GM12872 (cell line): Measurements from ENCODE around the gene MAP1LC3A.
A peak's percentile ranks its signal among the peaks of the same experiment; 100 is the strongest.

ENCODE experiments used
- TF ChIP-seq, protein P1 (sequence below): IDR thresholded peaks from 3 replicates; pipeline ENCODE4 v1.5.1; 2011; ENCODE audit warnings: low read depth, mild to moderate bottlenecking, low read length, moderate library complexity; ENCODE audit not compliant: insufficient read depth

MAP1LC3A gene

DNA sequence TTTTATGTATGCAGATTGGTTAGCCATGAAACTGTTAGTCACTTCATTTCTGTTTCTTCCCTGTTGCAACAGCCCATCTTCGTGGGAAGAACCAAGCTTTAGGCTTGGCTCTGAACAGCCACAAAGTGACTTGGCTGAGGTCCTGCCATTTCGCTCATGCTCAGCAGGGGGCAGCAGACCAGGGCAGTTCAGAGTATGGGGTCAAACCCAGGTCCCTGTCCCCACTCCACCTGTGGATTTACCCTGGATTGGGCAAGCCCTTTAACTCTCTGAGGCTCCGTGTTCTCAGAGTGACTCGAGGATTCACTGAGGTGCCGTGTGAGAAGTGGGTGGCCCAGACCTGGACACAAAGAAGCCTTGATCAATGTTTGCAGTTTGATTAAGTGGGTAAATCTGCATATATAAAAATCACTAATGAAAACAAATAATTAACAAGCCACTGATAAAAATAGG lies 19.8 kb upstream of the MAP1LC3A start:
- TF ChIP-seq, protein P1, sequence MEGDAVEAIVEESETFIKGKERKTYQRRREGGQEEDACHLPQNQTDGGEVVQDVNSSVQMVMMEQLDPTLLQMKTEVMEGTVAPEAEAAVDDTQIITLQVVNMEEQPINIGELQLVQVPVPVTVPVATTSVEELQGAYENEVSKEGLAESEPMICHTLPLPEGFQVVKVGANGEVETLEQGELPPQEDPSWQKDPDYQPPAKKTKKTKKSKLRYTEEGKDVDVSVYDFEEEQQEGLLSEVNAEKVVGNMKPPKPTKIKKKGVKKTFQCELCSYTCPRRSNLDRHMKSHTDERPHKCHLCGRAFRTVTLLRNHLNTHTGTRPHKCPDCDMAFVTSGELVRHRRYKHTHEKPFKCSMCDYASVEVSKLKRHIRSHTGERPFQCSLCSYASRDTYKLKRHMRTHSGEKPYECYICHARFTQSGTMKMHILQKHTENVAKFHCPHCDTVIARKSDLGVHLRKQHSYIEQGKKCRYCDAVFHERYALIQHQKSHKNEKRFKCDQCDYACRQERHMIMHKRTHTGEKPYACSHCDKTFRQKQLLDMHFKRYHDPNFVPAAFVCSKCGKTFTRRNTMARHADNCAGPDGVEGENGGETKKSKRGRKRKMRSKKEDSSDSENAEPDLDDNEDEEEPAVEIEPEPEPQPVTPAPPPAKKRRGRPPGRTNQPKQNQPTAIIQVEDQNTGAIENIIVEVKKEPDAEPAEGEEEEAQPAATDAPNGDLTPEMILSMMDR, result peak; percentile 95

- TF ChIP-seq, protein P1, result no peak
These were observed 18.8 kb upstream of the MAP1LC3A start for GRCh38 chr20:34539756-34540155.

DNA sequence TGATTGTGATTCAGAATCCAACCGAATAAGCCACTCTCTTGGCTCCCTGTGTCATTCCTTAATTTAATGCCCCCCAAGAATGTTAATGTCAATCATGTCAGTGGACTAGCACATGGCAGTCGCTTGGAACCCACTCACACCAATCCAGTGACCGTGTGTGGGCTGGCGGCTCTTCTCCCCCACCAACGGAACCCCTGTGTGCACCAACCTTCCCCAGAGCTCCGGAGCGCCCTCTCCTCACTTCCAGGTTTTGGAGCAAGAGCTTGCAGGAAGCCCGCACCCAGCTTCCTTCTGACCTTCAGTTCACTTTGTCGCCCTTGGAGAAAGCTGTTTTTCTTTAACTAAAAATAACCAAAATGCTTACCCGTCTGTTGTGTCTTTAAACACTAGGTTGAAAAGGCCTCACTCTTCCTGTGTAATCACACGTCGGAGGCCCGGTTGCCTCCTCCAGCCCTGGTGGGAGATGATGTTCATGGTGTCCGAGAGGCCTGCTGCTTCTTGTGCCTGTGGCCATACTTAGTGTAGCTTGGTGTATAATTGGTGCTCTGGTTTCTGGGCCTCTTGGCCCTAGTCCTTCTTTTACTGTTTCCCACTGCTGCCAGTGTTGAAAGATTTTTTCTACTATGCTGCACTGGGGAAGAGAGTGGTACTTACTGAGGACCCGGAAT lies 17.8 kb upstream of the MAP1LC3A start:
- TF ChIP-seq, protein P1, result no peak

- TF ChIP-seq, protein P1, result no peak
These were observed 17.1 kb upstream of the MAP1LC3A start for GRCh38 chr20:34541264-34541901.

- TF ChIP-seq, protein P1, result no peak
These were observed 16.6 kb upstream of the MAP1LC3A start for GRCh38 chr20:34541917-34542316.

DNA sequence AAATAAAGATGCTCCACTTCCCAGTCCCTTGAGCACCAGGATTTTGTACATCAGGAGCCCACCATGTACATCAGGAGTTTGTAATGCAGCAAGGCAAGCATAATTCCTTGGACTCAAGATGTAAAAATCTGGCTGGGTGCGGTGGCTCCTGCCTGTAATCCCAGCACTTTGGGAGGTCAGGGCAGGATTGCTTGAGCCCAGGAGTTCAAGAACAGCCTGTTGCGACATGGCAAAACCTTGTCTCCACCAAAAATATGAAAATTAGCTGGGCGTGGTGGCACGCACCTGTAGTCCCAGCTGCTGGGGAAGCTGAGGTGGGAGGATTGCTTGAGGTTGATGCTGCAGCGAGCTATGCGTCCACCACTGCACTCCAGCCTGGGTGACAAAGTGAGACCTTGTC lies 16.1 kb upstream of the MAP1LC3A start:
- TF ChIP-seq, protein P1, result no peak

- TF ChIP-seq, protein P1, result no peak
These were observed 15.0 kb upstream of the MAP1LC3A start for GRCh38 chr20:34543463-34544056.
